Mesenteric fat pad (tissue), 1 donor: ENCODE data around the gene VCL. TPM values are rescaled to one million over a fixed set of nuclear protein-coding genes. Genes with fewer than 3 reads are reported as not detected.
"Not testable (repeated sequence)": the region's sequence is repeated elsewhere in the genome, so short reads cannot be mapped to it uniquely, and the experiment has no call there.

Experiments
- DNase-seq: peaks from one replicate; pipeline ENCODE4 v3.0.0-alpha.2; 2020; ENCODE audit warnings: low spot score
- total RNA-seq: library from RNA; stranded (reverse); fragmentation: NEBNext Ultra II Directional; extraction: Animal tissue kit (Norgen Biotek cat#: 25700); gene quantifications from one replicate; pipeline ENCODE4 v1.2.1, GENCODE V29; 2021
- donor health status: DM: yes; HTN: yes; CAD: no.

VCL gene
- total RNA-seq, 1 donor from 2014 or later: 129 TPM

GRCh38 chr10:74035303-74035702 lies 37.4 kb downstream of the VCL start:
- no peak for DNase-seq

GRCh38 chr10:74036474-74036873 lies 38.6 kb downstream of the VCL start:
- DNase-seq: no peak

GRCh38 chr10:74039561-74040145 lies 41.7 kb downstream of the VCL start:
- DNase-seq: no peak

- DNase-seq: no peak
Observed at GRCh38 chr10:74040200-74041126, 42.5 kb downstream of the VCL start.

GRCh38 chr10:74044419-74044818 lies 46.5 kb downstream of the VCL start:
- no peak for DNase-seq

GRCh38 chr10:74047304-74047703 lies 49.4 kb downstream of the VCL start:
- no peak for DNase-seq

- no peak for DNase-seq
Observed at GRCh38 chr10:74047871-74048270, 50.0 kb downstream of the VCL start.

- DNase-seq: no peak
Observed at GRCh38 chr10:74048433-74048832, 50.5 kb downstream of the VCL start.

- DNase-seq: no peak
Observed at GRCh38 chr10:74049955-74050354, 52.0 kb downstream of the VCL start.

- no peak for DNase-seq
Observed at GRCh38 chr10:74050653-74051052, 52.7 kb downstream of the VCL start.

- DNase-seq: no peak
Observed at GRCh38 chr10:74051736-74052342, 53.9 kb downstream of the VCL start.

- no peak for DNase-seq
Observed at GRCh38 chr10:74052994-74053393, 55.1 kb downstream of the VCL start.

GRCh38 chr10:74055383-74056049 lies 57.6 kb downstream of the VCL start:
- no peak for DNase-seq

GRCh38 chr10:74056050-74056818 lies 58.3 kb downstream of the VCL start:
- DNase-seq: no peak

- no peak for DNase-seq
Observed at GRCh38 chr10:74058071-74058470, 60.2 kb downstream of the VCL start.

- DNase-seq: no peak
Observed at GRCh38 chr10:74058658-74059057, 60.7 kb downstream of the VCL start.

- DNase-seq: no peak
Observed at GRCh38 chr10:74061104-74061503, 63.2 kb downstream of the VCL start.

GRCh38 chr10:74061978-74062377 lies 64.1 kb downstream of the VCL start:
- not testable (repeated sequence) for DNase-seq

- no peak for DNase-seq
Observed at GRCh38 chr10:74063256-74063655, 65.3 kb downstream of the VCL start.

GRCh38 chr10:74067373-74068352 lies 69.7 kb downstream of the VCL start:
- no peak for DNase-seq
